HK-2 (cell line): ENCODE data around the gene TBC1D21.

Source experiments
- DNase-seq: peaks from one replicate; pipeline ENCODE4 v3.0.0-alpha.2; 2018; ENCODE audit not compliant: unreplicated experiment

TBC1D21 gene

GRCh38 chr15:73908822-73909122 lies 35.4 kb downstream of the TBC1D21 start:
- no peak for DNase-seq

DNA sequence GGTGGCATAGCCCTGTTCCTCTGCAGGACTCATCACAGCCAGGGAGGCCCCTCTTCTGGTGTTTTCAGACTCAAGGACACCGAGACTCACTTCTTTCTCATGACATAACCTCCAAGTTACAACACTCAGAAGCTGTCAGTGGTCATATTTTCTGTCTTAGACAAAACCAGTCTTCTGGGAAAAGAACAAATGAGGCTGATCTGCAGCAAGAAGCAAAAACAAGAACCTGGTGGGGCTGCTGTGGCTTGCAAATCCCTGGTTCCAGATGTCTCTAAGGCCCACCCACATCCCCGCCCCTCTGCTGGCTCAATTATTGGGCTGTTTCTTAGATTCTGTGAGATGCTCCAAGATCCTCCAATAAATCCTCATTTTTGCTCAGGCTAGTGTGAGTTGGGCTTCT lies 36.3 kb downstream of the TBC1D21 start:
- no peak for DNase-seq

- no peak for DNase-seq
Observed at GRCh38 chr15:73910522-73911303, 37.3 kb downstream of the TBC1D21 start.

DNA sequence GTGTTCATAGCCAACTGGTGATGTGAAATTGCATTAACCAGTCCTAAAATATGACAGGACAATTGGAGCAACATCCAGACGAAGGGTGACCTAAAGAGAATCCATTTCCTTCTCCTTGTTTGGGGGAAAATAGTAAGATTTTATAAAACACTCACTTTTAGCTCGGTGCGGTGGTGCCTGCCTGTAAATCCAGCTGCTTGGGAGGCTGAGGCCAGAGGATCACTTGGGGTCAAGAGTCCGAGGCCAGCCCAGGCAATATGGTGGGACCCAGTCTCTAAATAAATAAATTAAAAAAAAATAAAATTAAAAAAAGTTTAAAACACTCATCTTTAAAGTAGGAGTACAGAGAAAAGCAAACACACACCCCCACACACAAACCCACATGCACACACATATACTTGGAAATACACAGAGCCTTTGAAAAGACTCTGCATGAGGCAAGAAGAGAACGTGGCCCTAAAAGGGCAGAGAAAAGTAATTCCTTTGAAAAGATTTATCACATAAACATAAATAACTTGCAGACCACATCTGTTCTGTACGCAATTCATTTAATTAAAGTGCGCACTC lies 38.7 kb downstream of the TBC1D21 start:
- no peak for DNase-seq

DNA sequence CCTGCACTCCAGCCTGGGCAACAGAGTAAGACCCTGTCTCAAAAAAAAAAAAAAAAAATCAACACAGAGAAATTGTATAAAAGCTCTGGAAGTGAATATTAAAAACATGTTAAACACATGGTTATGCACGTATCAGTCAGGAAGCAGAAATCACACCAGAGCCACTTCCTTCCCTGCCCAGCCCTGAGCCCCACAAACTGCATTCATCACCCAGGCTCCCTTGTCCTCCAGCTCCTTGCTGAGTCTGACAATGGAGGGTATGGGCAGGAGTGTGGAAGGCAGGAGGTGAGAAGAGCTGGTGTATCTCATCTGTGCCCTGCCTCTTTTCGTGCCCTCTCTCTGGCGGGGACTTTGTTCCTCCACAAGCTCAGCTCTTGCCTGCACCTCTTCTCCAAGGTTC lies 40.8 kb downstream of the TBC1D21 start:
- DNase-seq: no peak

DNA sequence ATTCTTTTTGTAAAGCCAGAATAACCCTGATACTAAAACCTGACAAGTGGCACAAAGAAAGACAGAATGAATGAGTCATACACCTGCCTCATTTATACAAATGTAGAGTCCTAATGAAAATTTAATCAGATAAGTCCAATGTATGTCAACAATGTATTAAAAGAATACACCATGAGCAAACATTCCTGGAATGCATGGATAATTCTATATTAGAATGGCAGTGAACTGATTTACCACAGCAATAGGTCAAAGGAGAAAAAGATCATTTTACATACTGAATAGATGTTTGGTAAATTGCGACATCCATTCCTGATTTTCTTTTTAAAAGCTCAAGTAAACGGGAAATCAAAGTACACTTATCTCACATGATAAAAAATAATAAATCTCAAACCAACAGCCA lies 41.7 kb downstream of the TBC1D21 start:
- no peak for DNase-seq

GRCh38 chr15:73918784-73919183 lies 45.4 kb downstream of the TBC1D21 start:
- DNase-seq: no peak

DNA sequence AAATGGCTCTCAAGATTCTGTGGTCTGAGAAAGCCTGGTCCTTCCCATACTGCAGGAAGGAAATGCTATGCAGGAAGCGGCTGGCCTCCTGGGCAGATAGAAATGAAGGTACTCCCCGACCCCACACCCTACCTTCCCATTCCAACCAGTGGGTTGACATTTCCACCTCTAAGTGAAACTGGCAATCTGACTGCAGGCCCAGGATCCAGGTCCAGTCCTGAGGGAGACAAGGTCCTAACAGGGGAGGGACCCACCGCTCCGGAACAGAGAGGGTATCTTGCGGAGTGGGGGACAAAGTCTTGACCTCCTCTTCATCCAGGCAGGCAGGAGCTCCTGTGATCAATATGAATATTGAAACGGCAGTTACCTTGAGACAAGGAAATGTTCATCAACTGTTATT lies 46.3 kb downstream of the TBC1D21 start:
- DNase-seq: no peak

DNA sequence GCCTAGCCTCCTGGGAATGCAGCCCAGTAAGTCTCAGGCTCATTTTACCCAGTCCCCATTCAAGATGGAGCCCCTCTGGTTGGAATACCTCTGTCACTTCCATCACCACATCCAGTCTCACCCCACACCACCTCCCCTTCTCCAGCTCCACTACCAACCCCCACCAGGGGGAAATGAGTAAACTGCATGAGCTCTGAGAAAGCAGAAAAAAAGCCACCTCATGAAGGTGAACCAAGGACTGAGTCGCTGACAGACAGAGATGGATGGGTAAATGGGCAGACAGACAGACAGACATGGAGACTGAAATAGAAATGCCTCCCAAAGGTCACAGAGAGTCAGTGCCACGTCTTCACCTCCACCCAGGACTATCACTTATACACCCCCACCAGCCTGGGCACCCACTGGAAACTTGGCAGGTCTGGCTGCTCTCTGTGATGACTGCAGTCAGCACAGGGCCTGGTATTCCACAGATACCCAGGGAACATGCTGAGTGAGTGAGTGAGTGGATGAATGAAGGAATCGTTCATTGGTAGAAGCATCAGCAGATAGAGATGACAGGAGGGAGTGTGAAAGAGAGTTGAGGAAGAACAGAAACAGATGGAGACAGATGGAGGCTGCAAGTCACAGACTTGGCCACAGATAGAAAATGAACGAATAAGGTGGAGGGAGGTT lies 48.0 kb downstream of the TBC1D21 start:
- no peak for DNase-seq

GRCh38 chr15:73922186-73923151 lies 49.1 kb downstream of the TBC1D21 start:
- DNase-seq: no peak

DNA sequence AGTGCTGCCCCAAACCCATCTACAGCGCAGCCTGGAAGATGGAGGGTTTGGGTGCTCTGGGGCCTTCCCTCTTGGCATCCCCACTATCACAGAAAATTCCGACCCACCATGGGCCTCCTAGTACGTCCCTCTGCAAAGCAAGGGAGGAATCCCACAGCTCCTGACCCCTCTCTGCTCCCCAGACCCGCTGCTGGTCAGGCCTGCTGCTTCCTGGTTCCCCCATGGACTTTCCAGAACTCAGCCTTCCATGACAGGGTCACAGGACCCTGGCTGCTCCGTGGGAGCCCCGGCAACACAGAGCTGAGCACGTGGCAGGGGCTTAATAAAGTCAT lies 49.8 kb downstream of the TBC1D21 start:
- DNase-seq: no peak

DNA sequence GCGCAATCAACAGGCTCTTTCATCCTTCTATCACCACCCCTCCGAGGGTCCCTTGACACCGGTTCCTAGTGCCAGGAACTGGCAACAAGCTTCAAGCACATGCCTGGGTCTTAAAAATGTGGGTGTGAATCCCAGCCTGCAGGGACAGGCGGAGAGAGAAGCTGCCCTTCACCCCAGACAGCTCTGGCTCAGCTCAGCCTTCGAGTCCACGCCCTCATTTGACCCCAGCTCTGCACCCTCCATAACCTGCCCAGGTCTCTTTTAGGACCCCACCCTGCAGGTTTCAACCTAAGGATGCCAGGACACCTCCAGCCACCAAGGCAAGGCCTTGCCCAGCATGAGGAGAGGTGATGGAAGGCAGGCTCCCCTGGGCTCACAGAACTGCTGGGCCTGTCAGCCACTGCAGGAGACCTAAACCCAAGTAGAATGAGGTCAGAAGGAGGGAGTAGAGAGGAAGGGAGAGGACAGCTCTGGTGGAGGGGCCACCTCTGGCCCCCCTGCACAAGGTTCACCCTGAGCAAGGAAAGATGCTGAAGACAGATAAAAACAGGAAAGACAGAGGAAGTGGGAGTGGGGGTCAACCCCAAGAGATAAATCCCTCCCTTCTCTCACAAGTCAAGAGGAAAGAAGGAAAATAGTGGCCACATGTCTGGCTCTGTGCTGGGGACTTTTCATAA lies 50.3 kb downstream of the TBC1D21 start:
- DNase-seq: no peak

GRCh38 chr15:73924171-73924921 lies 51.0 kb downstream of the TBC1D21 start:
- DNase-seq: peak; percentile 25

DNA sequence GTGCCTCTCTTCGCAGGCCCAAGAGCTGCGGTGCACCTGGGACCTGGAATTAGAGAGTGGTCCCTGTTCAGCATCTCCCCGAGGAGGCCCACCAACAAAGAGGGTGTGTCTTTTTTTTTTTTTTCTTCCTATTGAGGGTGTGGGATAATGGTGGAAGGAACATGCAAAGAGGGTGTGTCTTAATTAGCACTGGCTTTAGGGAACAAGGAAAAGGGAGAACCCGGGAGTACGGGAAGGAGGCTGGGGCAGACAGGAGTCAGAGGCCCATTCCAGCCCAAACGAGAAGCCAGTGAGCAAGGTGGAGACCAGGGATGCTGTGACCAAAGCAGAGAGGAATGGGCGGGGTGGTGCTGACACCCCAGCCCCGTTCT lies 52.5 kb downstream of the TBC1D21 start:
- DNase-seq: no peak

- DNase-seq: peak; percentile 80
Observed at GRCh38 chr15:73926219-73927002, 53.0 kb downstream of the TBC1D21 start, which contains the start of gene LOXL1. Gene LOXL1, plus strand, starts transcription at chr15:73926462. Its CDS starts 322 bp downstream, at chr15:73926784.

DNA sequence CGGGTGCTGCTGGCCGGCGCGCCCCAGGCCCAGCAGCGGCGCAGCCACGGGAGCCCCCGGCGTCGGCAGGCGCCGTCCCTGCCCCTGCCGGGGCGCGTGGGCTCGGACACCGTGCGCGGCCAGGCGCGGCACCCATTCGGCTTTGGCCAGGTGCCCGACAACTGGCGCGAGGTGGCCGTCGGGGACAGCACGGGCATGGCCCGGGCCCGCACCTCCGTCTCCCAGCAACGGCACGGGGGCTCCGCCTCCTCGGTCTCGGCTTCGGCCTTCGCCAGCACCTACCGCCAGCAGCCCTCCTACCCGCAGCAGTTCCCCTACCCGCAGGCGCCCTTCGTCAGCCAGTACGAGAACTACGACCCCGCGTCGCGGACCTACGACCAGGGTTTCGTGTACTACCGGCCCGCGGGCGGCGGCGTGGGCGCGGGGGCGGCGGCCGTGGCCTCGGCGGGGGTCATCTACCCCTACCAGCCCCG lies 53.7 kb downstream of the TBC1D21 start:
- peak; percentile 57 for DNase-seq

- DNase-seq: peak; percentile 66
Observed at GRCh38 chr15:73927476-73928240, 54.3 kb downstream of the TBC1D21 start.

DNA sequence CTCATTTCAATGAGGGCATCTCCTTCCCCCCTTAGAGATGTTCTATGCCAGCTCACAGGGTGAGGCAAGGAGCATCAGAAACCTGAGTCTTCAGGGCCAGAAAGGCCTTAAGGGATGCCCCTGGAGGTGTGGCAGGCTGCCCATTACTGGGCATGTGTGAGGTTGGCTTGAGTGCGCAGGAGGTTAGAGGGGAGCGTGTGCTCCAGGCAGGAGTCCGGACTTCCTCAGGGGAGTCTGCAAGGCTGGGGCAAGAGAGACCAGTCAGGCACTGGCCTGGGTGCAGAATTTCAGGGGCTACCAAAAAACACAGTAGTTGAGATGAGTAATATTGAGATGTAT lies 54.8 kb downstream of the TBC1D21 start:
- no peak for DNase-seq

- no peak for DNase-seq
Observed at GRCh38 chr15:73928971-73929627, 55.7 kb downstream of the TBC1D21 start.
